Measurements from ENCODE around the gene PA2G4. TPM values are rescaled to one million over a fixed set of nuclear protein-coding genes. Genes with fewer than 3 reads are reported as not detected.
A peak's percentile ranks its signal among the peaks of the same experiment; 100 is the strongest.
"Not testable (repeated sequence)": the region's sequence is repeated elsewhere in the genome, so short reads cannot be mapped to it uniquely, and the experiment has no call there.

PA2G4 gene
- total RNA-seq (2014; rRNA removed; shearing (Covaris generic); ENCODE audit: low replicate concordance) = 111 and 267 TPM in 2 replicates

- H3K79me2 ChIP-seq (ENCODE audit: low read length) = peaks cover 37% of the 10 kb centered on the region
- H3K4me3 ChIP-seq (ENCODE audit: low read length) = peak within 1 kb of the TSS; percentile 79
- peak within 1 kb of the TSS; percentile 99 for H3K9ac ChIP-seq (ENCODE audit: low read length)
- H4K20me1 ChIP-seq (ENCODE audit: insufficient read depth, low read depth, low read length) = peaks cover 14% of the 10 kb centered on the region; the same call in 1 of the 2 replicates
- no peaks in the 10 kb centered on the region for H3K9me2 ChIP-seq (replicated peaks; ENCODE audit: insufficient read depth, low read length)
- H3K27me3 ChIP-seq (ENCODE audit: low read length) = no peaks in the 10 kb centered on the region
- no peaks in the 10 kb centered on the region for H3K9me3 ChIP-seq (ENCODE audit: low read length)
- peaks cover 25% of the 10 kb centered on the region for H3K4me1 ChIP-seq (ENCODE audit: low read length)
- peak within 1 kb of the TSS; percentile 66 for H2AFZ ChIP-seq (ENCODE audit: low read length)
- H3K36me3 ChIP-seq (ENCODE audit: insufficient read depth, low read length) = peaks cover 31% of the 10 kb centered on the region
- H3K4me2 ChIP-seq (ENCODE audit: low read depth, low read length, poor library complexity, severe bottlenecking) = peak within 1 kb of the TSS; percentile 89
- peak; percentile 100 for DNase-seq
- peak within 1 kb of the TSS; percentile 88 for H3K27ac ChIP-seq (ENCODE audit: low read length)
These were observed at the start of gene PA2G4 for GRCh38 chr12:56104109-56104814. PA2G4 (plus strand) TSS chr12:56104559; CDS start chr12:56104738, 179 bp downstream.

- H3K9me3 ChIP-seq (ENCODE audit: low read length); H4K20me1 ChIP-seq (ENCODE audit: insufficient read depth, low read depth, low read length); H3K9me2 ChIP-seq (replicated peaks; ENCODE audit: insufficient read depth, low read length); H2AFZ ChIP-seq (ENCODE audit: low read length); H3K4me2 ChIP-seq (ENCODE audit: low read depth, low read length, poor library complexity, severe bottlenecking); H3K27ac ChIP-seq (ENCODE audit: low read length); H3K4me3 ChIP-seq (ENCODE audit: low read length); H3K4me1 ChIP-seq (ENCODE audit: low read length); H3K27me3 ChIP-seq (ENCODE audit: low read length); DNase-seq; H3K9ac ChIP-seq (ENCODE audit: low read length); H3K79me2 ChIP-seq (ENCODE audit: low read length); H3K36me3 ChIP-seq (ENCODE audit: insufficient read depth, low read length): not testable (repeated sequence)
These were observed 44.4 kb upstream of the PA2G4 start for GRCh38 chr12:56059964-56060363.

- no peak overlapping the region for H3K27ac ChIP-seq (ENCODE audit: low read length)
- H4K20me1 ChIP-seq (ENCODE audit: insufficient read depth, low read depth, low read length) = no peaks in the 10 kb centered on the region
- no peaks in the 10 kb centered on the region for H3K4me1 ChIP-seq (ENCODE audit: low read length)
- H3K9ac ChIP-seq (ENCODE audit: low read length) = no peak overlapping the region
- H3K27me3 ChIP-seq (ENCODE audit: low read length) = no peaks in the 10 kb centered on the region
- H3K4me3 ChIP-seq (ENCODE audit: low read length) = no peak overlapping the region
- DNase-seq = no peak
- H3K4me2 ChIP-seq (ENCODE audit: low read depth, low read length, poor library complexity, severe bottlenecking) = no peak overlapping the region
- H3K9me3 ChIP-seq (ENCODE audit: low read length) = no peaks in the 10 kb centered on the region
- no peaks in the 10 kb centered on the region for H3K9me2 ChIP-seq (replicated peaks; ENCODE audit: insufficient read depth, low read length)
- no peaks in the 10 kb centered on the region for H3K36me3 ChIP-seq (ENCODE audit: insufficient read depth, low read length)
- H2AFZ ChIP-seq (ENCODE audit: low read length) = no peak overlapping the region
- H3K79me2 ChIP-seq (ENCODE audit: low read length) = no peaks in the 10 kb centered on the region
These were observed 42.4 kb upstream of the PA2G4 start for GRCh38 chr12:56061982-56062381.

GRCh38 chr12:56062996-56063395 lies 41.4 kb upstream of the PA2G4 start:
- Histone ChIP-seq H3K4me2 (ENCODE audit: low read depth, low read length, poor library complexity, severe bottlenecking) (no peak overlapping the region), H3K4me1 (ENCODE audit: low read length) (no peaks in the 10 kb centered on the region), H2AFZ (ENCODE audit: low read length) (no peak overlapping the region), H3K36me3 (ENCODE audit: insufficient read depth, low read length) (no peaks in the 10 kb centered on the region), H3K27me3 (ENCODE audit: low read length) (no peaks in the 10 kb centered on the region), H3K27ac (ENCODE audit: low read length) (no peak overlapping the region), H3K9me2 (replicated peaks; ENCODE audit: insufficient read depth, low read length) (no peaks in the 10 kb centered on the region), H3K9me3 (ENCODE audit: low read length) (no peaks in the 10 kb centered on the region), H4K20me1 (ENCODE audit: insufficient read depth, low read depth, low read length) (no peaks in the 10 kb centered on the region), H3K79me2 (ENCODE audit: low read length) (no peaks in the 10 kb centered on the region), H3K9ac (ENCODE audit: low read length) (no peak overlapping the region), H3K4me3 (ENCODE audit: low read length) (no peak overlapping the region)
- DNase-seq = no peak

- H3K4me1 ChIP-seq (ENCODE audit: low read length) = no peaks in the 10 kb centered on the region
- no peaks in the 10 kb centered on the region for H3K79me2 ChIP-seq (ENCODE audit: low read length)
- H3K9ac ChIP-seq (ENCODE audit: low read length) = no peak overlapping the region
- DNase-seq = no peak
- H2AFZ ChIP-seq (ENCODE audit: low read length) = no peak overlapping the region
- no peaks in the 10 kb centered on the region for H3K27me3 ChIP-seq (ENCODE audit: low read length)
- no peaks in the 10 kb centered on the region for H3K9me3 ChIP-seq (ENCODE audit: low read length)
- H3K9me2 ChIP-seq (replicated peaks; ENCODE audit: insufficient read depth, low read length) = no peaks in the 10 kb centered on the region
- no peaks in the 10 kb centered on the region for H3K36me3 ChIP-seq (ENCODE audit: insufficient read depth, low read length)
- no peak overlapping the region for H3K27ac ChIP-seq (ENCODE audit: low read length)
- no peak overlapping the region for H3K4me2 ChIP-seq (ENCODE audit: low read depth, low read length, poor library complexity, severe bottlenecking)
- H4K20me1 ChIP-seq (ENCODE audit: insufficient read depth, low read depth, low read length) = no peaks in the 10 kb centered on the region
- H3K4me3 ChIP-seq (ENCODE audit: low read length) = no peak overlapping the region
These were observed 32.7 kb upstream of the PA2G4 start for GRCh38 chr12:56071648-56072047.

- Histone ChIP-seq H3K9ac (ENCODE audit: low read length) (no peak overlapping the region), H3K27ac (ENCODE audit: low read length) (no peak overlapping the region), H3K27me3 (ENCODE audit: low read length) (no peaks in the 10 kb centered on the region), H3K4me1 (ENCODE audit: low read length) (peaks cover 4% of the 10 kb centered on the region), H2AFZ (ENCODE audit: low read length) (no peak overlapping the region), H3K36me3 (ENCODE audit: insufficient read depth, low read length) (no peaks in the 10 kb centered on the region), H3K9me2 (replicated peaks; ENCODE audit: insufficient read depth, low read length) (no peaks in the 10 kb centered on the region), H3K4me3 (ENCODE audit: low read length) (no peak overlapping the region), H4K20me1 (ENCODE audit: insufficient read depth, low read depth, low read length) (no peaks in the 10 kb centered on the region), H3K4me2 (ENCODE audit: low read depth, low read length, poor library complexity, severe bottlenecking) (no peak overlapping the region), H3K79me2 (ENCODE audit: low read length) (no peaks in the 10 kb centered on the region), H3K9me3 (ENCODE audit: low read length) (no peaks in the 10 kb centered on the region)
- DNase-seq = no peak
These were observed 30.0 kb upstream of the PA2G4 start for GRCh38 chr12:56074396-56074795.

- H3K27me3 ChIP-seq (ENCODE audit: low read length); H3K4me2 ChIP-seq (ENCODE audit: low read depth, low read length, poor library complexity, severe bottlenecking); H3K79me2 ChIP-seq (ENCODE audit: low read length); H4K20me1 ChIP-seq (ENCODE audit: insufficient read depth, low read depth, low read length); H3K9me2 ChIP-seq (replicated peaks; ENCODE audit: insufficient read depth, low read length); H3K27ac ChIP-seq (ENCODE audit: low read length); H3K36me3 ChIP-seq (ENCODE audit: insufficient read depth, low read length); H3K9me3 ChIP-seq (ENCODE audit: low read length); DNase-seq; H3K4me3 ChIP-seq (ENCODE audit: low read length); H3K9ac ChIP-seq (ENCODE audit: low read length); H2AFZ ChIP-seq (ENCODE audit: low read length): not testable (repeated sequence)
- peaks cover 15% of the 10 kb centered on the region for H3K4me1 ChIP-seq (ENCODE audit: low read length)
These were observed 26.4 kb upstream of the PA2G4 start for GRCh38 chr12:56077966-56078365.

- H3K9me2 ChIP-seq (replicated peaks; ENCODE audit: insufficient read depth, low read length) = no peaks in the 10 kb centered on the region
- no peaks in the 10 kb centered on the region for H3K79me2 ChIP-seq (ENCODE audit: low read length)
- peaks cover 15% of the 10 kb centered on the region for H3K4me1 ChIP-seq (ENCODE audit: low read length)
- no peak overlapping the region for H3K4me2 ChIP-seq (ENCODE audit: low read depth, low read length, poor library complexity, severe bottlenecking)
- H3K36me3 ChIP-seq (ENCODE audit: insufficient read depth, low read length) = no peaks in the 10 kb centered on the region
- no peak overlapping the region for H3K9ac ChIP-seq (ENCODE audit: low read length)
- no peaks in the 10 kb centered on the region for H4K20me1 ChIP-seq (ENCODE audit: insufficient read depth, low read depth, low read length)
- H3K27me3 ChIP-seq (ENCODE audit: low read length) = no peaks in the 10 kb centered on the region
- no peak overlapping the region for H2AFZ ChIP-seq (ENCODE audit: low read length)
- H3K9me3 ChIP-seq (ENCODE audit: low read length) = no peaks in the 10 kb centered on the region
- H3K4me3 ChIP-seq (ENCODE audit: low read length) = no peak overlapping the region
- H3K27ac ChIP-seq (ENCODE audit: low read length) = no peak overlapping the region
- DNase-seq = no peak
These were observed 25.9 kb upstream of the PA2G4 start for GRCh38 chr12:56078427-56078826.

Data from Karpas-422 (cell line).